ENCODE data around the gene PPP1R9A.

PPP1R9A gene

GRCh38 chr7:95298091-95298490 lies 390.7 kb downstream of the PPP1R9A start:
- no peak for TF ChIP-seq CTCF (conservative IDR thresholded peaks at IDR 0.05)
- no peak overlapping the region for H3K27ac ChIP-seq

- no peak for TF ChIP-seq CTCF (conservative IDR thresholded peaks at IDR 0.05)
- H3K27ac ChIP-seq = no peak overlapping the region
Measured at GRCh38 chr7:95303013-95303905, 395.9 kb downstream of the PPP1R9A start.

- no peak overlapping the region for H3K27ac ChIP-seq
- no peak for TF ChIP-seq CTCF (conservative IDR thresholded peaks at IDR 0.05)
Measured at GRCh38 chr7:95304990-95305389, 397.6 kb downstream of the PPP1R9A start.

- TF ChIP-seq CTCF (conservative IDR thresholded peaks at IDR 0.05) = no peak
- no peak overlapping the region for H3K27ac ChIP-seq
Measured at GRCh38 chr7:95309951-95310350, 402.6 kb downstream of the PPP1R9A start.

- no peak for TF ChIP-seq CTCF (conservative IDR thresholded peaks at IDR 0.05)
- no peak overlapping the region for H3K27ac ChIP-seq
Measured at GRCh38 chr7:95311389-95311788, 404.0 kb downstream of the PPP1R9A start.

GRCh38 chr7:95312561-95312960 lies 405.2 kb downstream of the PPP1R9A start:
- no peak overlapping the region for H3K27ac ChIP-seq
- TF ChIP-seq CTCF (conservative IDR thresholded peaks at IDR 0.05) = no peak

GRCh38 chr7:95316588-95316987 lies 409.2 kb downstream of the PPP1R9A start:
- H3K27ac ChIP-seq = no peak overlapping the region
- TF ChIP-seq CTCF (conservative IDR thresholded peaks at IDR 0.05) = no peak
